DOHH2 (cell line): ENCODE data around the gene CNTNAP2.

Source experiments
- H3F3A ChIP-seq: fragments of 200-600 bp; sonication (generic), shearing (Covaris generic); 2 replicates; pipeline ENCODE4 v1.6.0; 2016; ENCODE audit warnings: antibody characterized with exemption, mild to moderate bottlenecking; ENCODE audit not compliant: control insufficient read depth, insufficient read depth
- H3K27ac ChIP-seq: fragments of 200-600 bp; sonication (generic); 2 replicates; pipeline ENCODE4 v1.5.1; 2014; ENCODE audit warnings: low read depth, mild to moderate bottlenecking, low read length, moderate library complexity
- H3K27me3 ChIP-seq: fragments of 200-600 bp; sonication (generic); 2 replicates; pipeline ENCODE4 v1.6.1; 2014; ENCODE audit warnings: mild to moderate bottlenecking, low read length, mixed read lengths; ENCODE audit not compliant: control insufficient read depth
- H3K36me3 ChIP-seq: fragments of 200-600 bp; sonication (generic); 2 replicates; pipeline ENCODE4 v1.6.1; 2014; ENCODE audit warnings: mild to moderate bottlenecking, low read length, moderate library complexity, mixed read lengths; ENCODE audit not compliant: control insufficient read depth
- H3K4me1 ChIP-seq: fragments of 200-600 bp; sonication (generic); 2 replicates; pipeline ENCODE4 v1.6.1; 2014; ENCODE audit warnings: mild to moderate bottlenecking, low read length, mixed read lengths; ENCODE audit not compliant: control insufficient read depth
- H3K4me2 ChIP-seq: fragments of 200-600 bp; sonication (generic); 2 replicates; pipeline ENCODE4 v1.6.0; 2014; ENCODE audit warnings: mild to moderate bottlenecking, low read length, moderate library complexity
- H3K4me3 ChIP-seq: fragments of 200-600 bp; sonication (generic); 2 replicates; pipeline ENCODE4 v1.5.1; 2014; ENCODE audit warnings: mild to moderate bottlenecking, low read length, mixed read lengths
- H3K79me2 ChIP-seq: fragments of 200-600 bp; sonication (generic); 2 replicates; pipeline ENCODE4 v1.6.1; 2014; ENCODE audit warnings: mild to moderate bottlenecking, low read length, mixed read lengths; ENCODE audit not compliant: control insufficient read depth
- H3K9me2 ChIP-seq: fragments of 200-600 bp; sonication (generic); replicated peaks from 2 replicates; pipeline ENCODE4 v1.6.1; 2014; ENCODE audit warnings: mild to moderate bottlenecking, low read length, mixed read lengths; ENCODE audit not compliant: control insufficient read depth
- H3K9me3 ChIP-seq: fragments of 200-600 bp; sonication (generic); 2 replicates; pipeline ENCODE4 v1.6.1; 2014; ENCODE audit warnings: antibody characterized with exemption, low read length, mixed read lengths; ENCODE audit not compliant: control insufficient read depth, insufficient read depth
- H4K20me1 ChIP-seq: fragments of 200-600 bp; sonication (generic); 2 replicates; pipeline ENCODE4 v1.6.0; 2014; ENCODE audit warnings: low read depth, mild to moderate bottlenecking, antibody characterized with exemption, low read length, moderate library complexity; ENCODE audit not compliant: control insufficient read depth, insufficient read depth
- EZH2phosphoT487 ChIP-seq: fragments of 200-600 bp; sonication (generic); IDR thresholded peaks from 2 replicates; pipeline ENCODE4 v1.6.1; 2017; ENCODE audit warnings: borderline replicate concordance, mild to moderate bottlenecking, antibody characterized with exemption, low read length, moderate library complexity, mixed read lengths
- TF ChIP-seq, protein P1 (sequence below): fragments of 200-600 bp; sonication (generic); IDR thresholded peaks from one replicate; pipeline ENCODE4 v1.5.1; 2014; ENCODE audit warnings: antibody characterized with exemption, mild to moderate bottlenecking, low read depth, low read length; ENCODE audit not compliant: poor library complexity, severe bottlenecking

Gene CNTNAP2

DNA sequence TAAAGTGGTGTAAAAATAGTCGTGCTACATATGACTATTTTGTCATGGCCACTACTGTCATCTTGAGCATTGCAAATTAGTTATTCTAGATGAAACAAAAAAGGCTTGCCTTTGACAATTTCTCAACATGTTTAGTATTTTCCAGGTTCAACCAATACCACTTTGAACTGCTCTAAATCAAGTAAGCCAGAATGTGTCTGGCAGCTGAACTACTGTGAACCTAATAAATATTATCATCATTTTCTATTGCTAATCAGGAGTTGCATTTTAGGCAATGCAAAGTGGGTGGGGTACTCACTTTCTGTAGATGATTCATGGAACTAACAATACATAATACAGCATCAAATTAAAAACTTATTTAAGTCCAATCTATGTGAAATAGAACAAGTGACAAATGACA, 877.2 kb downstream of the CNTNAP2 start:
- no peak overlapping the region for H3K4me2 ChIP-seq
- H3F3A ChIP-seq, result no peaks in the 10 kb centered on the region
- H4K20me1 ChIP-seq, result no peaks in the 10 kb centered on the region
- H3K27me3 ChIP-seq, result no peaks in the 10 kb centered on the region
- no peak overlapping the region for H3K27ac ChIP-seq
- no peaks in the 10 kb centered on the region for H3K9me3 ChIP-seq
- H3K9me2 ChIP-seq, result no peaks in the 10 kb centered on the region
- no peaks in the 10 kb centered on the region for H3K4me1 ChIP-seq
- no peak overlapping the region for H3K4me3 ChIP-seq
- no peaks in the 10 kb centered on the region for H3K79me2 ChIP-seq
- H3K36me3 ChIP-seq, result no peaks in the 10 kb centered on the region
- TF ChIP-seq EZH2phosphoT487, result no peak
- TF ChIP-seq, protein P1, sequence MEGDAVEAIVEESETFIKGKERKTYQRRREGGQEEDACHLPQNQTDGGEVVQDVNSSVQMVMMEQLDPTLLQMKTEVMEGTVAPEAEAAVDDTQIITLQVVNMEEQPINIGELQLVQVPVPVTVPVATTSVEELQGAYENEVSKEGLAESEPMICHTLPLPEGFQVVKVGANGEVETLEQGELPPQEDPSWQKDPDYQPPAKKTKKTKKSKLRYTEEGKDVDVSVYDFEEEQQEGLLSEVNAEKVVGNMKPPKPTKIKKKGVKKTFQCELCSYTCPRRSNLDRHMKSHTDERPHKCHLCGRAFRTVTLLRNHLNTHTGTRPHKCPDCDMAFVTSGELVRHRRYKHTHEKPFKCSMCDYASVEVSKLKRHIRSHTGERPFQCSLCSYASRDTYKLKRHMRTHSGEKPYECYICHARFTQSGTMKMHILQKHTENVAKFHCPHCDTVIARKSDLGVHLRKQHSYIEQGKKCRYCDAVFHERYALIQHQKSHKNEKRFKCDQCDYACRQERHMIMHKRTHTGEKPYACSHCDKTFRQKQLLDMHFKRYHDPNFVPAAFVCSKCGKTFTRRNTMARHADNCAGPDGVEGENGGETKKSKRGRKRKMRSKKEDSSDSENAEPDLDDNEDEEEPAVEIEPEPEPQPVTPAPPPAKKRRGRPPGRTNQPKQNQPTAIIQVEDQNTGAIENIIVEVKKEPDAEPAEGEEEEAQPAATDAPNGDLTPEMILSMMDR, result no peak

DNA sequence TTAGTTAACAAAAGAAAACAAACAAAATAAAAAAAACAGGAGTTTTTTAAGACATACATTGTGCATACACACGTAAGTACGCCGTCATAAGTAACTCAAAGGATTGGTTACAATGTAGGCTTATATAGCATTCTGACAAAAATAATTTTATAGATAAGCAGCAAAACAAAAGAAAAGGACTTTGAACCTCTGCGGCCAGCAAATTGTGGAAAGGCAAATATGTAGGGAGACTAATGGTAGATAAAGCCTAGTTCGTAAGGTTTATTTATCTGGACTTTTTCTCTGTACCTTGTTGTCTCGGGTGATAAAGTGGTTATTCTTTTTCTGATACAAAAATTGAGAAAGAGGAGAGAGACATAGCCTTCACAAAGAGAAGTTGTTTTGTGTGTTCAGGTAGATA, 891.9 kb downstream of the CNTNAP2 start:
- Histone ChIP-seq H3K4me3 (no peak overlapping the region), H3K4me1 (no peaks in the 10 kb centered on the region), H3K27me3 (no peaks in the 10 kb centered on the region), H3K79me2 (no peaks in the 10 kb centered on the region), H3K36me3 (no peaks in the 10 kb centered on the region), H3K9me3 (no peaks in the 10 kb centered on the region), H3K9me2 (no peaks in the 10 kb centered on the region; the same call in 1 of the 2 replicates), H3K27ac (no peak overlapping the region), H3K4me2 (no peak overlapping the region), H3F3A (no peaks in the 10 kb centered on the region), H4K20me1 (no peaks in the 10 kb centered on the region)
- no peak for TF ChIP-seq EZH2phosphoT487
- TF ChIP-seq, protein P1, result no peak

DNA sequence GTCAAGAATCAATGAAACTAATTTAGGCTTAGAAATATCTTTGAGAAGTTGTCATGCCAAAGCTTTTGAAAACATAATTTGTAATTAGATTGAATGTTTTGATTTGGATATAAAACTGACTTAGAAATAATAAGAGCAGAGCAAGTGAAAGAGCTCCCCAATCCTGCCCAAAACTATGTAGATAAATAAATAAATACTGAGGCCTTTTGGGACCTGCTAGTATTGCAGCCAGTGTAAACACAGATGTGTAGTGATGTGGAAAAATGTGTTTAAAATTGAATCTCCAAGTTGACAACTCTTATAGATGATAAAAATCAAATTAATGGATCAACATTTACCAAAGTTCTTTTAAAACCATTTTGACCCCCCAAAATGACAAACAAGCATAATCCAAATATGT, 896.1 kb downstream of the CNTNAP2 start:
- no peaks in the 10 kb centered on the region for H3F3A ChIP-seq
- H4K20me1 ChIP-seq, result no peaks in the 10 kb centered on the region
- no peak overlapping the region for H3K4me3 ChIP-seq
- no peaks in the 10 kb centered on the region for H3K27me3 ChIP-seq
- no peak overlapping the region for H3K4me2 ChIP-seq
- TF ChIP-seq, protein P1, result no peak
- TF ChIP-seq EZH2phosphoT487, result no peak
- no peaks in the 10 kb centered on the region for H3K9me2 ChIP-seq
- H3K36me3 ChIP-seq, result no peaks in the 10 kb centered on the region
- no peaks in the 10 kb centered on the region for H3K9me3 ChIP-seq
- no peaks in the 10 kb centered on the region for H3K4me1 ChIP-seq
- H3K27ac ChIP-seq, result no peak overlapping the region
- H3K79me2 ChIP-seq, result no peaks in the 10 kb centered on the region

DNA sequence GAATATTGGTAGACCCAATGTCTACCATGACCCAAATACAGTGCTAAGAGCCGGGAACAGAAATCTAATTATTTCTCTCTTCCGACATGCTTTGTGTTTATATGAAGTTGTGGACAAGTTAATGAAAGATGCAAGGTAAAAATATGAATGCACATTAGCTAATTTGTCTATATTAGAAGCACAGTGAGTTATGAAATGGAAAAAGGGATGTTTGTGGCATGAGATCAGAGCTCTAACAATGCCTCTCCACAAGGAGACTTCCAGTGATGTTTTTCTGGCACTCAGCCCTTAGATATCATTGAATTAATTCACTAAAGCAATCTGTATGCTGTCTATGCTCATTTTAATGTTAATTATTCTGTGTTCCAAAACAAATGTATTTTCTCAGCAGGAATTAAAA, 897.2 kb downstream of the CNTNAP2 start:
- no peaks in the 10 kb centered on the region for H3K4me1 ChIP-seq
- no peak for TF ChIP-seq EZH2phosphoT487
- TF ChIP-seq, protein P1, result no peak
- H3F3A ChIP-seq, result no peaks in the 10 kb centered on the region
- no peaks in the 10 kb centered on the region for H3K9me2 ChIP-seq
- no peaks in the 10 kb centered on the region for H3K27me3 ChIP-seq
- no peak overlapping the region for H3K4me3 ChIP-seq
- no peak overlapping the region for H3K27ac ChIP-seq
- no peaks in the 10 kb centered on the region for H3K36me3 ChIP-seq
- no peaks in the 10 kb centered on the region for H3K9me3 ChIP-seq
- no peaks in the 10 kb centered on the region for H4K20me1 ChIP-seq
- no peak overlapping the region for H3K4me2 ChIP-seq
- no peaks in the 10 kb centered on the region for H3K79me2 ChIP-seq
